22Rv1 (cell line): Measurements from ENCODE around the gene ALPL.

Experiments
- ZFX ChIP-seq: fragments of 450-650 bp; IDR thresholded peaks from 2 replicates; pipeline ENCODE4 v1.6.1; 2017; ENCODE audit warnings: antibody characterized with exemption, borderline replicate concordance
- TF ChIP-seq, protein P1 (sequence below): fragments of 450-650 bp; IDR thresholded peaks from 2 replicates; pipeline ENCODE4 v1.5.1; 2017; ENCODE audit warnings: mild to moderate bottlenecking

DNA sequence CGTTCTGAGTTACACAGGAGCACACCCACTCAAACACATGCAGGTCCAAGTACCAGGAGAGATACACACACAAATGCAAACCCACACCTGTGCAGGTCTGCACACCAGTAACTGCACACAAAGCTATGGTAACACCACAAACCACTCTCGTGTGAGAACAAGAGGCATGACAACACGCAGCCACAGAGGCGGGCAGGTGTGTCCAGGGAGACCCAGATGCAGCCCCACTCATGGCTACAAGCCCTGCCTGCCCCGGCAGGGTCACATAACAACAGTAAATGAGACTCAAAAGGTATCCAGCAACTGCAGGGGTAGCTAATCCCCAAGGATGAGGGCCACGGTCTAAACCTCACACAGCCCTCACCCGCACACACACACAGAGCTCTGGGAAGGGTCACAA is 111.8 kb downstream of the ALPL start:
- no peak for TF ChIP-seq ZFX
- TF ChIP-seq, protein P1, sequence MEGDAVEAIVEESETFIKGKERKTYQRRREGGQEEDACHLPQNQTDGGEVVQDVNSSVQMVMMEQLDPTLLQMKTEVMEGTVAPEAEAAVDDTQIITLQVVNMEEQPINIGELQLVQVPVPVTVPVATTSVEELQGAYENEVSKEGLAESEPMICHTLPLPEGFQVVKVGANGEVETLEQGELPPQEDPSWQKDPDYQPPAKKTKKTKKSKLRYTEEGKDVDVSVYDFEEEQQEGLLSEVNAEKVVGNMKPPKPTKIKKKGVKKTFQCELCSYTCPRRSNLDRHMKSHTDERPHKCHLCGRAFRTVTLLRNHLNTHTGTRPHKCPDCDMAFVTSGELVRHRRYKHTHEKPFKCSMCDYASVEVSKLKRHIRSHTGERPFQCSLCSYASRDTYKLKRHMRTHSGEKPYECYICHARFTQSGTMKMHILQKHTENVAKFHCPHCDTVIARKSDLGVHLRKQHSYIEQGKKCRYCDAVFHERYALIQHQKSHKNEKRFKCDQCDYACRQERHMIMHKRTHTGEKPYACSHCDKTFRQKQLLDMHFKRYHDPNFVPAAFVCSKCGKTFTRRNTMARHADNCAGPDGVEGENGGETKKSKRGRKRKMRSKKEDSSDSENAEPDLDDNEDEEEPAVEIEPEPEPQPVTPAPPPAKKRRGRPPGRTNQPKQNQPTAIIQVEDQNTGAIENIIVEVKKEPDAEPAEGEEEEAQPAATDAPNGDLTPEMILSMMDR = no peak
